ENCODE results near the gene TAF15.

The TAF15 gene

DNA sequence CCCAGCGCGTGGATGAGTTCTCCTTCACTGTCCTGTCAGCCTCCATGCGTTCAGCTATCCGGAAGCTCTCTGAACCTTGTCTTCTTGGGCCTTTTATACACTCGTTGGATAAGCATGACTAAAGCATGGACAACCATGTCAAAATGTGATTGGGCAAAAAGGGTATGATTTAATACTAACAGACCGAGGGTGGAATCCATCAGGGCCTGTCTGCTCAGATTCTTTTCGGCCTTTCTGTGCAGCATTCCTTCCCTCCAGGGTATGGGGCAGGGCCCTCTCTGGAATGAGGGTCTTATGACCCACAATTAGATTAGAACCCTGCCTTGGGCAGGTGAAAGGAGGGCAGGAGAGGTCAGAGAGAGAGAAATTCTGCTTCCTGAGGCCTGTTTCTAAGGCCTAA lies 84.9 kb downstream of the TAF15 start:
- Histone ChIP-seq H3K36me3 (ENCODE audit: control insufficient read depth, insufficient read depth, low read length) (no peaks in the 10 kb centered on the region), H3K4me3 (replicated peaks; ENCODE audit: low read depth, low read length) (no peak overlapping the region), H3K27me3 (replicated peaks; ENCODE audit: control insufficient read depth, insufficient read depth, low read length) (no peaks in the 10 kb centered on the region)
- TF ChIP-seq, protein P1, sequence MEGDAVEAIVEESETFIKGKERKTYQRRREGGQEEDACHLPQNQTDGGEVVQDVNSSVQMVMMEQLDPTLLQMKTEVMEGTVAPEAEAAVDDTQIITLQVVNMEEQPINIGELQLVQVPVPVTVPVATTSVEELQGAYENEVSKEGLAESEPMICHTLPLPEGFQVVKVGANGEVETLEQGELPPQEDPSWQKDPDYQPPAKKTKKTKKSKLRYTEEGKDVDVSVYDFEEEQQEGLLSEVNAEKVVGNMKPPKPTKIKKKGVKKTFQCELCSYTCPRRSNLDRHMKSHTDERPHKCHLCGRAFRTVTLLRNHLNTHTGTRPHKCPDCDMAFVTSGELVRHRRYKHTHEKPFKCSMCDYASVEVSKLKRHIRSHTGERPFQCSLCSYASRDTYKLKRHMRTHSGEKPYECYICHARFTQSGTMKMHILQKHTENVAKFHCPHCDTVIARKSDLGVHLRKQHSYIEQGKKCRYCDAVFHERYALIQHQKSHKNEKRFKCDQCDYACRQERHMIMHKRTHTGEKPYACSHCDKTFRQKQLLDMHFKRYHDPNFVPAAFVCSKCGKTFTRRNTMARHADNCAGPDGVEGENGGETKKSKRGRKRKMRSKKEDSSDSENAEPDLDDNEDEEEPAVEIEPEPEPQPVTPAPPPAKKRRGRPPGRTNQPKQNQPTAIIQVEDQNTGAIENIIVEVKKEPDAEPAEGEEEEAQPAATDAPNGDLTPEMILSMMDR (IDR thresholded peaks at IDR 0.05; ENCODE audit: insufficient read depth, low read length, poor library complexity, severe bottlenecking), result no peak
- DNase-seq (ENCODE audit: extremely low read depth, insufficient read length), result no peak

DNA sequence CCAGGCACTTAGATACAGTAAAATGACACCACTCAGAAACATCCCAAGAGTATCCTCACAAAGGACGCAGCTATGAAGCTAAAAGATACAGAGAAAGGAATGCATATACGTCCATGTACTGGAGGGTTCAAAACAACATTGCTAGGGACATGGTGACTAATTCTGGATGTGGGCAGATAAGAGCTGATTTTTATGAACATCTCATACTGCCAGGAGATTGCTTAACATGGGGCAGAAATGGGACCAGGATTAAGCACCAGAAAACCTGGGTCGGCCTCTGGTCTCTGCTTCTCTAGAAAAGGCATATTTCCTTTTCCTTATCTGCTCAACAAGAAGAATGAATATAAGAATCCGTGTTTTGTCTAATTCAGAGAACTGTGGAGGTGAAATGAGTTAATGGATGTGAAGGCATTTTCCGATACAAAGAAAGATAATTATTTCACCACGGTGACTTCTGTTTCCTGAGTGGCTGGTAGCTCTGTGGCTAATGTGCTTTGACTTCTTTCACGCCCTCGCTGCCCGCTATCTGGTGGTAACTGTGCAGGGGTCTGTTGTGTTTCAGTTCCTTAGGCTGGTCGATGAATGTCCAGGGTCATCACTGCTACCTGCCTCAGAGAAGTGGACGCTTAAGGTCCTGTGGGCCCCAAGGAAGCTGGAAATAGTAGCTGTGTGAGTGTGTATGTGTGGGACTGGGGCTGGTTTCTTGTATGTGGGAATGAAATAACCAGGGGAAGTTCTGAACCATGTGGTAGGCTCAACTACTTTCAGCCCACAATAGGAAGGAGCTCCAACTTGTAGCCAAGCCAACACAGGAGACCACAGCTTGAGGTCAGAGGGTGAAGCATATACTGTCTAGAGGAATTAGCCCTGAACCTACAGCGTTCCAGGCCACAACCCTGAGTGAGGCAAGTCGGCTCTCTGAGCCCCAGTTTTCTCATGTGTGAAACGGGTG lies 86.6 kb downstream of the TAF15 start:
- Histone ChIP-seq H3K36me3 (ENCODE audit: control insufficient read depth, insufficient read depth, low read length) (no peaks in the 10 kb centered on the region), H3K4me3 (replicated peaks; ENCODE audit: low read depth, low read length) (no peak overlapping the region), H3K27me3 (replicated peaks; ENCODE audit: control insufficient read depth, insufficient read depth, low read length) (no peaks in the 10 kb centered on the region)
- TF ChIP-seq, protein P1 (IDR thresholded peaks at IDR 0.05; ENCODE audit: insufficient read depth, low read length, poor library complexity, severe bottlenecking), result no peak
- DNase-seq (ENCODE audit: extremely low read depth, insufficient read length), result peak; percentile 50
